Calu3 (cell line): Measurements from ENCODE around the gene NEDD9. TPM values are rescaled to one million over a fixed set of nuclear protein-coding genes. Genes with fewer than 3 reads are reported as not detected.

ENCODE experiments used
- BruUV-seq: library from RNA; stranded (reverse); fragments of 400-500 nt; replicated peaks from 2 replicates; lab custom pipeline; 2021; lab: Mats Ljungman, UMichigan
- CTCF ChIA-PET: fragments of 300-600 bp; sonication (Branson Sonifier 250); formaldehyde crosslinking; loops from one replicate; lab custom pipeline; 2022; ENCODE audit warnings: antibody characterized with exemption; lab: Charles Lee
- DNase-seq: peaks from one replicate; pipeline ENCODE4 v3.0.0; 2022
- H3K27ac Mint-ChIP-seq: one replicate; pipeline ENCODE4 v1.8.0; 2022; ENCODE audit warnings: mixed read lengths; ENCODE audit not compliant: unreplicated experiment
- H3K27me3 Mint-ChIP-seq: one replicate; pipeline ENCODE4 v1.8.0; 2022; ENCODE audit warnings: mixed read lengths; ENCODE audit not compliant: unreplicated experiment
- H3K36me3 Mint-ChIP-seq: one replicate; pipeline ENCODE4 v1.8.0; 2022; ENCODE audit warnings: mild to moderate bottlenecking, moderate library complexity, mixed read lengths; ENCODE audit not compliant: insufficient read depth, unreplicated experiment
- H3K4me1 Mint-ChIP-seq: one replicate; pipeline ENCODE4 v1.8.0; 2022; ENCODE audit warnings: mild to moderate bottlenecking, low read depth, mixed read lengths; ENCODE audit not compliant: unreplicated experiment
- H3K4me3 Mint-ChIP-seq: one replicate; pipeline ENCODE4 v1.8.0; 2022; ENCODE audit warnings: mild to moderate bottlenecking, low read depth, moderate library complexity, mixed read lengths; ENCODE audit not compliant: unreplicated experiment
- H3K9me3 Mint-ChIP-seq: one replicate; pipeline ENCODE4 v1.8.0; 2022; ENCODE audit warnings: low read depth, mixed read lengths; ENCODE audit not compliant: unreplicated experiment
- CTCF ChIP-seq: fragments of 200-600 bp; IDR thresholded peaks from one replicate; pipeline ENCODE4 v1.8.0; 2022; ENCODE audit warnings: antibody characterized with exemption; ENCODE audit not compliant: unreplicated experiment
- intact Hi-C: fragments of 100-400 bp; cut with micrococcal nuclease; formaldehyde crosslinking; loops from one replicate; pipeline ENCODE4 v1.10.0; 2022; ENCODE audit not compliant: unreplicated experiment
- total RNA-seq: library from RNA; stranded (reverse); gene quantifications from 2 replicates; pipeline ENCODE4 v1.2.3, GENCODE V29; 2022

The NEDD9 gene
- total RNA-seq, 1 experiment from 2014 or later, result 28.1 TPM

- no TSS peak for BruUV-seq
- H3K36me3 Mint-ChIP-seq, result peaks cover 44% of the 10 kb centered on the region
- H3K27me3 Mint-ChIP-seq, result no peaks in the 10 kb centered on the region
- TF ChIP-seq CTCF, result no peak
- peak overlapping the region; percentile 72 for H3K27ac Mint-ChIP-seq
- H3K4me3 Mint-ChIP-seq, result no peak overlapping the region
- no peaks in the 10 kb centered on the region for H3K9me3 Mint-ChIP-seq
- DNase-seq, result no peak
- peaks cover 74% of the 10 kb centered on the region for H3K4me1 Mint-ChIP-seq
- intact Hi-C loops, result loop anchor here (5.0 kb wide), 5 partner anchors 43 to 217 kb away; no protein-coding TSS in a partner anchor
- CTCF ChIA-PET, result interaction anchor here (0.9 kb wide), 1 partner anchor 28 kb away, joined by 3 read pairs; no protein-coding TSS in a partner anchor
These were observed 16.7 kb downstream of the NEDD9 start for GRCh38 chr6:11215773-11216172.

GRCh38 chr6:11214901-11215300, 17.6 kb downstream of the NEDD9 start:
- Mint-ChIP-seq H3K27me3 (no peaks in the 10 kb centered on the region), H3K4me1 (peaks cover 69% of the 10 kb centered on the region), H3K4me3 (no peak overlapping the region), H3K9me3 (no peaks in the 10 kb centered on the region), H3K36me3 (peaks cover 45% of the 10 kb centered on the region), H3K27ac (peak overlapping the region; percentile 72)
- TF ChIP-seq CTCF, result no peak
- CTCF ChIA-PET, result no interaction called here
- no peak for DNase-seq
- BruUV-seq, result no TSS peak
- intact Hi-C loops, result loop anchor here (5.0 kb wide), 5 partner anchors 43 to 217 kb away; no protein-coding TSS in a partner anchor

- TF ChIP-seq CTCF, result no peak
- DNase-seq, result no peak
- Mint-ChIP-seq H3K4me3 (no peak overlapping the region), H3K9me3 (no peaks in the 10 kb centered on the region), H3K36me3 (peaks cover 45% of the 10 kb centered on the region), H3K27ac (peak overlapping the region; percentile 72), H3K4me1 (peaks cover 69% of the 10 kb centered on the region), H3K27me3 (no peaks in the 10 kb centered on the region)
- CTCF ChIA-PET, result no interaction called here
- intact Hi-C loops, result no loop called here
- no TSS peak for BruUV-seq
These were observed 18.2 kb downstream of the NEDD9 start for GRCh38 chr6:11214084-11214833.

GRCh38 chr6:11213422-11214021, 18.9 kb downstream of the NEDD9 start:
- no peaks in the 10 kb centered on the region for H3K27me3 Mint-ChIP-seq
- peaks cover 64% of the 10 kb centered on the region for H3K4me1 Mint-ChIP-seq
- peaks cover 38% of the 10 kb centered on the region for H3K36me3 Mint-ChIP-seq
- no TSS peak for BruUV-seq
- CTCF ChIA-PET, result no interaction called here
- H3K27ac Mint-ChIP-seq, result no peak overlapping the region
- TF ChIP-seq CTCF, result no peak
- H3K9me3 Mint-ChIP-seq, result no peaks in the 10 kb centered on the region
- no peak overlapping the region for H3K4me3 Mint-ChIP-seq
- intact Hi-C loops, result no loop called here
- no peak for DNase-seq
